GM19438 (cell line): ENCODE results near the gene TMEM8B.
"Not testable (repeated sequence)": the region's sequence is repeated elsewhere in the genome, so short reads cannot be mapped to it uniquely, and the experiment has no call there.

Experiments
- ATAC-seq: cut with Tn5 transposase; IDR thresholded peaks from one replicate; pipeline ENCODE4 v1.9.1; 2021; ENCODE audit warnings: low read depth; ENCODE audit not compliant: unreplicated experiment

TMEM8B gene

GRCh38 chr9:35861161-35861897 is 32.3 kb downstream of the TMEM8B start:
- ATAC-seq: no peak

- ATAC-seq: no peak
Observed at GRCh38 chr9:35862328-35862727, 33.3 kb downstream of the TMEM8B start.

- ATAC-seq: no peak
Observed at GRCh38 chr9:35863583-35863982, 34.6 kb downstream of the TMEM8B start.

GRCh38 chr9:35864695-35865255 is 35.7 kb downstream of the TMEM8B start:
- no peak for ATAC-seq

- no peak for ATAC-seq
Observed at GRCh38 chr9:35867538-35867937, 38.5 kb downstream of the TMEM8B start.

- ATAC-seq: no peak
Observed at GRCh38 chr9:35868933-35869332, 39.9 kb downstream of the TMEM8B start.

- no peak for ATAC-seq
Observed at GRCh38 chr9:35869621-35870216, 40.7 kb downstream of the TMEM8B start.

- ATAC-seq: no peak
Observed at GRCh38 chr9:35870351-35870923, 41.4 kb downstream of the TMEM8B start, which contains the start of gene OR13J1. Gene OR13J1, minus strand, starts transcription at chr9:35870401. Its CDS starts 0 bp downstream, at chr9:35870401.

- ATAC-seq: no peak
Observed at GRCh38 chr9:35871545-35871944, 42.5 kb downstream of the TMEM8B start.

GRCh38 chr9:35872505-35872904 is 43.5 kb downstream of the TMEM8B start:
- no peak for ATAC-seq

GRCh38 chr9:35882263-35882848 is 53.3 kb downstream of the TMEM8B start:
- ATAC-seq: no peak

- no peak for ATAC-seq
Observed at GRCh38 chr9:35882996-35883395, 54.0 kb downstream of the TMEM8B start.

GRCh38 chr9:35884908-35885307 is 55.9 kb downstream of the TMEM8B start:
- not testable (repeated sequence) for ATAC-seq

GRCh38 chr9:35891646-35892045 is 62.6 kb downstream of the TMEM8B start:
- ATAC-seq: no peak

- no peak for ATAC-seq
Observed at GRCh38 chr9:35892051-35892450, 63.0 kb downstream of the TMEM8B start.

GRCh38 chr9:35896570-35896969 is 67.5 kb downstream of the TMEM8B start:
- ATAC-seq: no peak

- not testable (repeated sequence) for ATAC-seq
Observed at GRCh38 chr9:35897376-35898099, 68.5 kb downstream of the TMEM8B start.

GRCh38 chr9:35898337-35898736 is 69.3 kb downstream of the TMEM8B start:
- ATAC-seq: no peak

- ATAC-seq: no peak
Observed at GRCh38 chr9:35899021-35899420, 70.0 kb downstream of the TMEM8B start.

GRCh38 chr9:35903049-35903448 is 74.0 kb downstream of the TMEM8B start:
- no peak for ATAC-seq
